GM21390 (cell line): ENCODE results near the gene TBC1D22A.

Experiments
- ATAC-seq: cut with Tn5 transposase; IDR thresholded peaks from one replicate; pipeline ENCODE4 v1.9.1; 2021; ENCODE audit not compliant: unreplicated experiment

The TBC1D22A gene

DNA sequence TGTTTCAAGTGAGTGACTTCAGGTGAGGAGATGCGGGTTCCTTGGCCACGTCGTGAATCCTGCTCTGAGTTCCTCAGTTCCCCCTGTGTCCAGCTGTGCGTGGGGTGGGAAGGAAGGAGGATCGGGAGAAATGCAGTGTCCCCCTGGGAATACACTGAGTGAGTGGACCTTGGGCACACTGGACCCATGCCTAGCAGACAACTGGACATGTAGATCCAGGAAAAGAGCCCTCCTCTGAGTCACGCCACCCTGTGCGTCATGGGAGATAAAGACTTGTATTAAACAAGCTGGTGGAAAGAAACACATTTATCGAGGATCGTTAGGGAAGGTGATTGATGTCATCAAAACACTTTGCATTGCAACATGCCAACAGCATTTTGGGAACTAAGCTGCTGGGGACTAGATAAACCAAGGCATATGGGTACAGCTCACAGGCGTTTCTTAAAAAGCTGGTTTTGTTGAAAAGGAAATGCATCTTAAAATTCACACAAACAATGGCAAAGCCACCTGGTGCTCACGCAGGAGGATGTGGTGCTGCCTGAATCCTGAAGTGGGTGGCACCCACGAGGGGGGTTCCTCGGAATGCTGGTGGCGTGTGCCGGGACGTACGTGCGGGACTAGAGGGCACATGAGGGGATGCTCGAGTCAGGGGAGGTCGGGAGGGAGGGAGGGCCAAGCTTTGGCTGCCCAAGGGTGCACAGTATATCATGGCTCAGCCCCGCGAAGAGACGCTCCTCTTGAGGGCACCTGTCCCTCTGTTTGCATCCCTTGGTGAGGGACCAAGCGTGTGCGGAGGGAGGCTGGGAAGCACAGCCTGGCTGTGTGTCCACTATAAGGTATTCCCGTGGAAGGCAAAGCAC lies 303.5 kb downstream of the TBC1D22A start:
- ATAC-seq: no peak

DNA sequence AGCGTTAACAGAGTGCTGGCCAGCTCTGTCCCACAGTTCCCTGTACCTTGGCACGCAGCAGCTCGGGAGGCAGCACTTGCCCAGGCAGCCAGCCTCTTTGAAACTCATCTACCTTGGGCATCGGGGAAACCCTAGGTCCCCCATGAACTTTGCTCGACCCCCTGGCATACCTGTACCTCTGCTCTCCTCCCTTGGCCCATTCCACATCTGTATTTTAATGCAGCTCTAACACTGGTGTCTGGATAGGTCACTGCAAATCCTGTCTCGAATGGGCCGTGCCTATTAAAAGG lies 304.1 kb downstream of the TBC1D22A start:
- no peak for ATAC-seq

- no peak for ATAC-seq
Observed at GRCh38 chr22:47067321-47067890, 305.0 kb downstream of the TBC1D22A start.

DNA sequence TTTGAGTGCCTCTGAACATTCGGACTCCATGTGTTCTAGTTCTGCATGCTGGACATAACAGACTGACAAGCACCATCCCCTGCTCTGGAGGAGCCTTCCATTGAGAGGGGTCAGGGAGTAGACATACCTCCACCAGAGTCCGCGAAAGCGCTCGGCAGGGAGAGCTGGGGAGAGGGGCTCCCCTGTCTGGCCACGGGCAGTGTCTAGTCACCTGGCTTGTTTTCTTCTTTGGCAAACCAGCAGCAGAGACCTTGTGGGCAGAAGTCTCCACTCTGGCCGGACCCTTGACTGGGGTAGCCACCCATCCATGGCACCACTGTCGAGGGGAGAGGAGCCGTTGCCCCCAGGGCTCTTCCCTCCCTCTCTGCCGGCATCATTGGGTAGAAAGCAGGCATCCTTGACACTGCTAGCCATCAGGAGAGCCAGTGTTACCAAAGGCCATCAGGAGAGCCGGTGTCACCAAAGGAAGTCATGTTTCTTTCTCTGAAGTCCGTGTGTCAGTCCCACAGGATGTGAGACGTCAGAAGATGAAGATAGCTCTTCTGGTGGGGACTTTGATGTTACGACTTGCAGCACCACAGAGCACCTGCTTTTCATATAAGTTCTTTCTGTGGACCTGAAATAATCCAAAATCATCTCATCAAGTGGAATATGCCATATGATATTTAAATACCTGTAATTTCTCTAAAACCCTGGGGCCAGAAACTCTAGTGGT lies 305.6 kb downstream of the TBC1D22A start:
- no peak for ATAC-seq

- ATAC-seq: no peak
Observed at GRCh38 chr22:47068626-47068996, 306.2 kb downstream of the TBC1D22A start.

- ATAC-seq: no peak
Observed at GRCh38 chr22:47069270-47069669, 306.8 kb downstream of the TBC1D22A start.

DNA sequence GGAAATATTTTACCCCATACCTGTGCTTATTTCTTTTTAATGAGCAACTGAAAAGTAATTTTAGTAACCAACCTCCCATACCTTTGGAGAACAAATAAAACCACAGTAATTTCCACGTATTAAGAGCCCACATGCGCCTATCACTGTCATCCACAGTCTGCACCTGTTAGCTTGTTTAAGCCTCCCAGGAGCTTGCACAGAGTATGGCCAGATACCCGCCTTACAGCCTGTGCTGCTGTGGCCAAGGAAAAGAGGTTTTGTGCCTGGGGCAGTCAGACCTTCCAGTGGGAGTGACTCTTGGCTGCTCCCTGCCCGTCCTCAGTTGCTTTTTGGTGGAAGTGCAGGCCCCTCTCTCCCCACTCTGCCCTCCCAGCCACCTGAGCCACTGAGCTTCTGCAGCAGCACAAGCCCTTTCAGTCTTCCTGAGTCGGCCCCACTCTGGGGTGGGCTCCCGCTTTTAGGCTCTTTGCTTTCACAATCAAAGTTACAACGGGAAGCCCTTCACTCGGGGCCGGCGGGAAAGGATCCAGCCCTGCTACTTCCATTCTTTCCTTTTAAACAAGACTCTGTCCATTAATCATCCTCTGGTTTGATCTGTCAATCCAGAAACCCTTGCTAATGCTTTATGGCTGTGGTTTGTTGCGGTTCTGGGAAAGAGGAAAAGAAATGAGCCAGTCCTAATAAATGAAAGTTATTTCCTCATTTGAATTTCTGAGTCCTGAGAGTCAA lies 308.8 kb downstream of the TBC1D22A start:
- no peak for ATAC-seq

DNA sequence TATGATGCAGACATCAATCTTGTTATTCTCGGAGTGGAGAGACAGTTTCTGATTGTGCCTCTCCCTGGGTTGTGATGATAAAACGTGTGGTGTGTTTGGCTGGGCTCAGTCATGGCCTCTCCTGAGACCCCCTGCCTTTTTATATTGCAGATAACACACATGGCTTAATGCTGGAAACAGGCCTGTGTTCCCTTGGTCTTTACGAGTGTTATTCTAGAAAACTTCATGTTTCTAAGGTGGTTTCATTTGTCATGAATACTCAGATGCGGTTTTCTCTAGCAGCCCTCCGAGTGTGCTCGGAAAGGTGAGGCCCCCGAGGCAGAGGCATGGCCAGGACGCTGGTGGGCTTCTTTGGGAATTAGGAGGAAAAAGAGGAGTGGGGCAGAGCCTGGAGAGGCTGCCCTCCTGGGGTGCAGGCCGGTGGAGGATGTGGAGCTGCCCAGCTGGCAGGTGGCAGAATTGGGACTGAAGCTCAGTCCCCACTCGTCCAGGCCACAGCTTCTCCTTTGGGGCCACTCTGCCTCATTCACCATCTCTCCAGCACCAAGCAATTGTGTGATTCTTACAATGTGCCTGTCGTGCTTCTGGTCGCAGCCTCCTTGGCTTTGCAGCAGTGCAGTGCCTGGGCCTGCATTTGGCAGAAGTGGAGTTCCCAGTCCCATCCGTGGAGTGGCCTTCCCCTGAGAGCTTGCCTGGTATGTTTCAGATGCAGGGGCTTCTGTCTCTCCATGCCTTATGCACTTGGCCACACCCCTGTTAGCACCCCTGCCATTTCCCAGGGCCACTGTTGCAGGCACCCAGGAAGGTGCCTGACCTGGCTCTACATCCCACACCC lies 309.6 kb downstream of the TBC1D22A start:
- ATAC-seq: no peak

- no peak for ATAC-seq
Observed at GRCh38 chr22:47072642-47072967, 310.2 kb downstream of the TBC1D22A start.

GRCh38 chr22:47073075-47073474 lies 310.6 kb downstream of the TBC1D22A start:
- no peak for ATAC-seq

- ATAC-seq: no peak
Observed at GRCh38 chr22:47074105-47074504, 311.7 kb downstream of the TBC1D22A start.

DNA sequence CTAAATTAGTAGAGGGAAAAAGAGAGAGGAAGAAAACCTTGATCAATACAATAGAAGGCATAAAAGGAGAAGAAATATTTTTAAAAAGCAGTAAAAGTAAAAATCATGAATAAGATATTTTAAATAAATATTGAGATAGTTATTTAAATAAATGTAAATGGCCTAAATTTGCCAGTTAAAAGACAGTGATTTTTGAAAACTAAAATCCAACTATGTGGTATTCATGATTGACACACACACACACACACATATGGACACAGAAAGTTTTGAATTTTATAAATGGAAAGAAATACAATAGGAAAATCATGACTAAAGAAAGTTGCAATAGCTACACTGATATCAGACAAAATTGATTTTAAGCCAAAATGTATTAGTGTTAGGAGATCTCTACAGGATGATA lies 313.1 kb downstream of the TBC1D22A start:
- ATAC-seq: no peak

DNA sequence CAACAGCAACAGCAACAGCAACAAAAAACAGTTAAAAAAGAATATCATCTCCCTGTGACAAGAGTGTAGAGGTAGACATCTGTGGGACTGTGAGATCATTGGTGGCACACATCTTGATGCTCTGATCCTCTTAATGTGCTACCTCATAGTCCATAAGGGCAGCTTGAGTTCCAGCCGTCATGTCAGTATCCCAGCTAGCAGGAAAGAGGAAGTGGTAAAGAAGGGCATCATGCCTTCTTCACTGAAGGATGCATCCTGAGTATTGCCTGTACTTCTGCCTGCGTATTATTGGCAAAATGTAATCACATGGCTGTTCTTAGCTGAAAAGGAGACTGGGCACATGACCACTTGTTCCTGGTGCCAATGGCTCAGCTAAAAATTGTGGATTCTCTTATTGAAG lies 314.3 kb downstream of the TBC1D22A start:
- ATAC-seq: no peak

DNA sequence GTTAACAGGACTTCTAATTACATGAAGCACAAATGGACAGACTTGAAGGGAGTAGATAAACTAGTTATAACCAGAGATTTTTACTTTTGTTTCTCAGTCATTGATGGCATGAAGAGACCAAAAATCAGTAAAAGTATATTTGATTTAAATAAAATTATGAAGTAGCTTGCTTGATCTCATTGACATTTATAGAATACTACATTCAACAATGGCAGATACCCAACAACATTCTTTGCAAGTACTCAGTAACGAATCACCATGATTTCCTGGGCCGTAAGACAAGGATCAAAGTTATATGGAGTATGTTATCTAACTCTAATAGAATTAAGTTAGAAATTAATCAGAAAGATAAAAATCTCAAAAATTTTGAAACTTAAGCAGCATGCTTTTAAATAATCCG lies 317.6 kb downstream of the TBC1D22A start:
- no peak for ATAC-seq

DNA sequence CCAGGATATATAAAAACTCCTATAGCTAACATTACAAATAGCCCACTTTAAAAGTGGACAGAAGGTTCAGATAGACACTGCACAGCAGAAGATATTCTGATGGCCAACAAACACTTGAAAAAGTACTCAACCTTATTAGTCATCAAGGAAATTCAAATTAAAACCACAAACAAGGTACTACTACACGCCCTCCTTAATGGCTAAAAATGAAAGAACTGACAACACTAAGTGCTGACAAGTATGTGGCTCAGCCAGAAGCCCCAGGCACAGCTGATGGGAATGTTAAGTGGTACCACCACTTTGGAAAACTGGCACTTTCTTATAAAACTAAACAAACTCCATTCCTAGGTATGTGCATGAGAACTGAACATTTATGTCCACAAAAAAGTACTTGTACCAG lies 320.1 kb downstream of the TBC1D22A start:
- no peak for ATAC-seq

- no peak for ATAC-seq
Observed at GRCh38 chr22:47083379-47083986, 321.0 kb downstream of the TBC1D22A start.

DNA sequence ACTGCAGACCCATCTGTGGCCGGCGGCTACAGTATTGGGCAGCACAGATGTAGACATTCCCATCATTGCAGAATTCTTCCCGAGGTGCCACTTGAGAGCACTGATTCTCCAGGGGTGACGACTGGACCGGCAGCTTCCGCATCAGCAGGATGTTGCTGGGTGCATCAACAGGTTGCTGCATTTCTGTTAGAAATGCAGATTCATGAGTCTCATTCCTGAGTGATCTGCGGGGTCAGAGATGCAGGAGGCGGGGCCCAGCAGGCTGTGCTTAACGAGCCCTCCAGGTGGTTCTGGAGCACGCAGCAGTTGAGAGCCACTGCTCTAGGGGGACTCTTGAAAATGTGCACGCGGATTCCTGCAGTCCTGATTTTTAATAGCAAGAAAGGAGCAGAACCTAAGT lies 321.8 kb downstream of the TBC1D22A start:
- no peak for ATAC-seq

- ATAC-seq: no peak
Observed at GRCh38 chr22:47086596-47087248, 324.3 kb downstream of the TBC1D22A start.

- ATAC-seq: no peak
Observed at GRCh38 chr22:47088480-47089158, 326.2 kb downstream of the TBC1D22A start.
